GM10266 (cell line): ENCODE measurements around the gene SBF2.
A peak's percentile ranks its signal among the peaks of the same experiment; 100 is the strongest.

Source experiments
- DNase-seq: peaks from one replicate; pipeline ENCODE4 v3.0.0; 2012; ENCODE audit errors: extremely low spot score
- TF ChIP-seq, protein P1 (sequence below): IDR thresholded peaks from 2 replicates; pipeline ENCODE4 v1.5.1; 2012; ENCODE audit warnings: mild to moderate bottlenecking, low read depth; ENCODE audit not compliant: control insufficient read depth, insufficient read depth; ENCODE audit errors: missing control alignments

The SBF2 gene

GRCh38 chr11:10322830-10323792, 29.1 kb upstream of the SBF2 start:
- peak; percentile 33 for DNase-seq
- TF ChIP-seq, protein P1, sequence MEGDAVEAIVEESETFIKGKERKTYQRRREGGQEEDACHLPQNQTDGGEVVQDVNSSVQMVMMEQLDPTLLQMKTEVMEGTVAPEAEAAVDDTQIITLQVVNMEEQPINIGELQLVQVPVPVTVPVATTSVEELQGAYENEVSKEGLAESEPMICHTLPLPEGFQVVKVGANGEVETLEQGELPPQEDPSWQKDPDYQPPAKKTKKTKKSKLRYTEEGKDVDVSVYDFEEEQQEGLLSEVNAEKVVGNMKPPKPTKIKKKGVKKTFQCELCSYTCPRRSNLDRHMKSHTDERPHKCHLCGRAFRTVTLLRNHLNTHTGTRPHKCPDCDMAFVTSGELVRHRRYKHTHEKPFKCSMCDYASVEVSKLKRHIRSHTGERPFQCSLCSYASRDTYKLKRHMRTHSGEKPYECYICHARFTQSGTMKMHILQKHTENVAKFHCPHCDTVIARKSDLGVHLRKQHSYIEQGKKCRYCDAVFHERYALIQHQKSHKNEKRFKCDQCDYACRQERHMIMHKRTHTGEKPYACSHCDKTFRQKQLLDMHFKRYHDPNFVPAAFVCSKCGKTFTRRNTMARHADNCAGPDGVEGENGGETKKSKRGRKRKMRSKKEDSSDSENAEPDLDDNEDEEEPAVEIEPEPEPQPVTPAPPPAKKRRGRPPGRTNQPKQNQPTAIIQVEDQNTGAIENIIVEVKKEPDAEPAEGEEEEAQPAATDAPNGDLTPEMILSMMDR: peak; percentile 22

- TF ChIP-seq, protein P1: no peak
- DNase-seq: no peak
Measured at GRCh38 chr11:10322401-10322800, 28.4 kb upstream of the SBF2 start.

GRCh38 chr11:10320736-10321465, 26.9 kb upstream of the SBF2 start:
- no peak for DNase-seq
- TF ChIP-seq, protein P1: no peak

GRCh38 chr11:10319702-10320558, 25.9 kb upstream of the SBF2 start:
- DNase-seq: no peak
- TF ChIP-seq, protein P1: no peak

DNA sequence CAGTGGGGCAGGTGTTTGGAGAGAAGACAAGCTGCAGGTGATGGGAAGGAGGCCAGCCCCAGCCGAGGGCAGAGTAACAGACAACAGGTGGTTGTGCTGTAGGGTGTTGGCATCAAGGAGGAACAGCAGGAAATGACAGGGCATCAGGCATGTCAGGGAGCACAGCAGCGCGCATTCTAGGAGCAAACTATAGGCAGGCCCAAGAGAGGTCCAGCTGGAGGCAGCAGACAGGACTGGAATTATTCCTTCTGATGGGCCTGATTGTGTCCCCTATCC, 24.4 kb upstream of the SBF2 start:
- DNase-seq: no peak
- TF ChIP-seq, protein P1: no peak

GRCh38 chr11:10317776-10318526, 23.9 kb upstream of the SBF2 start:
- DNase-seq: peak; percentile 53

More at GRCh38 chr11:10317776-10318526, 23.9 kb upstream of the SBF2 start:
- TF ChIP-seq, protein P1: no peak
